K562 (cell line): ENCODE measurements around the gene ZFAND3. TPM values are rescaled to one million over a fixed set of nuclear protein-coding genes. Genes with fewer than 3 reads are reported as not detected.

ENCODE experiments used
- ATAC-seq: fragments of 200-7000 bp; cut with Tn5 transposase; 3 replicates; pipeline ENCODE4 v1.9.1; 2020; ENCODE audit warnings: moderate library complexity
- BruUV-seq: library from RNA; stranded (reverse); fragments of 400-500 nt; replicated peaks from 2 replicates; lab custom pipeline; 2021; lab: Mats Ljungman, UMichigan
- CTCF ChIA-PET: fragments of 300-600 bp; formaldehyde crosslinking; extraction: SDS; loops from one replicate; lab custom pipeline; 2021; ENCODE audit warnings: low intra/inter-chr PET ratio; lab: Yijun Ruan, JAX
- POLR2A ChIA-PET: fragments of 300-600, 350-650 bp; sonication (Branson Sonifier 250); formaldehyde crosslinking; extraction: SDS; loops from one replicate; lab custom pipeline; 2021; ENCODE audit warnings: antibody characterized with exemption, inconsistent platforms; lab: Yijun Ruan, JAX
- DNase-seq, 4 experiments: peaks; one replicate each; pipeline versions ENCODE4 v3.0.0 to v3.0.0-alpha.2; 2011 to 2018; ENCODE audit warnings: low spot score in 3 of 4, mixed read lengths in 3 of 4; ENCODE audit errors: extremely low read depth in 1 of 4
- FAIRE-seq: peaks from 2 replicates; lab custom pipeline; 2011; peaks lifted over from hg19 to GRCh38; lab: Jason Lieb, UNC
- H2AFZ ChIP-seq: 2 replicates; pipeline ENCODE4 v1.6.0; 2011; ENCODE audit warnings: low read depth, low read length, control low read depth, inconsistent platforms
- H3K27ac ChIP-seq: fragments of 200-600 bp; 3 replicates; pipeline ENCODE4 v1.8.0; 2011; ENCODE audit warnings: low read depth, mild to moderate bottlenecking, control low read depth, inconsistent platforms, low read length, moderate library complexity, mixed read lengths; ENCODE audit errors: extremely low read depth
- H3K27me3 ChIP-seq, 2 experiments: fragments of 300-600 bp in 1 of 2; 2 replicates in 1 of 2; 3 replicates in 1 of 2; pipeline versions ENCODE4 v1.6.0 to v1.8.0; 2011; ENCODE audit warnings: inconsistent platforms in 2 of 2, low read length in 2 of 2, mild to moderate bottlenecking in 1 of 2, mixed read lengths in 1 of 2, moderate library complexity in 1 of 2; ENCODE audit not compliant: control insufficient read depth in 2 of 2, insufficient read depth in 2 of 2
- H3K36me3 ChIP-seq: fragments of 300-600 bp; 3 replicates; pipeline ENCODE4 v1.8.0; 2011; ENCODE audit warnings: mild to moderate bottlenecking, low read length, inconsistent platforms; ENCODE audit not compliant: control insufficient read depth, insufficient read depth
- H3K4me1 ChIP-seq, 2 experiments: fragments of 200-600 bp in 1 of 2; replicated peaks in 1 of 2; 2 replicates in 1 of 2; 3 replicates in 1 of 2; pipeline versions ENCODE4 v1.5.1 to v1.8.0; 2011; ENCODE audit warnings: inconsistent platforms in 2 of 2, low read length in 2 of 2, mild to moderate bottlenecking in 1 of 2, mixed read lengths in 1 of 2, moderate library complexity in 1 of 2; ENCODE audit not compliant: control insufficient read depth in 2 of 2, insufficient read depth in 2 of 2
- H3K4me2 ChIP-seq: 2 replicates; pipeline ENCODE4 v1.6.1; 2011; ENCODE audit warnings: low read length, control low read depth, inconsistent platforms, mixed read lengths; ENCODE audit not compliant: insufficient read depth
- H3K4me3 ChIP-seq: fragments of 200-600 bp; sonication (generic), shearing (Covaris generic); 2 replicates; pipeline ENCODE4 v1.5.1; 2016; ENCODE audit warnings: control low read depth, inconsistent platforms
- H3K79me2 ChIP-seq: fragments of 200-600 bp; 3 replicates; pipeline ENCODE4 v1.8.0; 2011; ENCODE audit warnings: low read length, inconsistent platforms; ENCODE audit not compliant: control insufficient read depth, insufficient read depth
- H3K9ac ChIP-seq, 2 experiments: 2 replicates each; pipeline versions ENCODE4 v1.6.0 to v1.6.1; 2011; ENCODE audit warnings: low read depth in 2 of 2, low read length in 2 of 2, control low read depth in 1 of 2, inconsistent platforms in 1 of 2, mild to moderate bottlenecking in 1 of 2, mixed read lengths in 1 of 2; ENCODE audit not compliant: insufficient read depth in 1 of 2
- H3K9me1 ChIP-seq: one replicate; pipeline ENCODE4 v1.6.0; 2011; ENCODE audit warnings: inconsistent platforms, mild to moderate bottlenecking, low read length, moderate library complexity; ENCODE audit not compliant: control insufficient read depth, insufficient read depth
- H3K9me3 ChIP-seq: replicated peaks from 2 replicates; pipeline ENCODE4 v1.5.1; 2011; ENCODE audit warnings: low read depth, low read length, inconsistent platforms; ENCODE audit not compliant: control insufficient read depth, insufficient read depth
- H4K20me1 ChIP-seq: replicated peaks from 2 replicates; pipeline ENCODE4 v1.6.1; 2011; ENCODE audit warnings: low read length, inconsistent platforms, mixed read lengths; ENCODE audit not compliant: control insufficient read depth, insufficient read depth
- BCL6 ChIP-seq: fragments of 250-450 bp; sonication (Bioruptor Pico); IDR thresholded peaks from 2 replicates; pipeline ENCODE4 v1.4.0; 2020
- GABPA ChIP-seq: fragments of 200-800 bp; sonication (Bioruptor generic); conservative IDR thresholded peaks from 2 replicates; pipeline ENCODE4 v1.6.1; 2016; ENCODE audit warnings: low read depth, missing genetic modification characterization, missing compliant biosample characterization
- ZNF121 ChIP-seq: sonication (generic); formaldehyde crosslinking; conservative IDR thresholded peaks from 2 replicates; pipeline ENCODE4 v1.8.0; 2022; ENCODE audit warnings: missing genetic modification reagents
- ZNF23 ChIP-seq: fragments of 250-450 bp; sonication (Bioruptor Pico); IDR thresholded peaks from 2 replicates; pipeline ENCODE4 v1.4.0; 2020; ENCODE audit warnings: mild to moderate bottlenecking
- ZNF589 ChIP-seq: fragments of 200-800 bp; sonication (Bioruptor generic); IDR thresholded peaks from 2 replicates; pipeline ENCODE4 v1.6.1; 2016; ENCODE audit warnings: low read depth, missing genetic modification characterization, missing compliant biosample characterization
- WGBS: fragments of 100-300 bp; shearing (Covaris generic); methylation state at CpG from one replicate; pipeline ENCODE4 v1.1.6; 2016; ENCODE audit warnings: low coverage, mixed read lengths; ENCODE audit not compliant: insufficient coverage; ENCODE audit errors: missing lambda C conversion rate; 5-methylcytosine and 5-hydroxymethylcytosine counted together
- in situ Hi-C: fragments of 300-500 bp; cut with MboI; formaldehyde crosslinking; loops from 4 replicates; pipeline ENCODE4 v1.15.0; 2018; ENCODE audit warnings: inconsistent platforms, mixed read lengths
- intact Hi-C: fragments of 100-400 bp; cut with micrococcal nuclease; formaldehyde crosslinking; loops from 2 replicates; pipeline ENCODE4 v1.14.2; 2022
- polyA plus RNA-seq, 8 experiments: library from polyadenylated mRNA; depleted of rRNA in 4 of 8; stranded (reverse) in 5 of 8; unstranded in 3 of 8; fragments of >200 nt; fragmentation: Nextera tagmentation in 2 of 8; fragmentation: Illumina TruSeq in 1 of 8; extraction: Ambion mirVana in 2 of 8; extraction: Trizol in 1 of 8; gene quantifications; 2 replicates each; pipeline versions ENCODE4 v1.2.1 to v1.2.3, GENCODE V29; 2011 to 2014; ENCODE audit warnings: inconsistent platforms in 1 of 8, missing spikeins in 1 of 8
- total RNA-seq, 7 experiments: library from RNA; depleted of rRNA in 6 of 7; stranded (reverse); fragments of >200 nt in 6 of 7; fragmentation: Illumina TruSeq in 2 of 7; extraction: Trizol in 2 of 7; gene quantifications; 2 replicates each; pipeline versions ENCODE4 v1.2.1 to v1.2.3, GENCODE V29; 2011 to 2021; ENCODE audit warnings: low replicate concordance in 1 of 7
- TF ChIP-seq, protein P1 (sequence below): fragments of 250-450 bp; sonication (Bioruptor Pico); IDR thresholded peaks from 2 replicates; pipeline ENCODE4 v1.9.0; 2021; ENCODE audit warnings: mild to moderate bottlenecking, inconsistent platforms
- TF ChIP-seq, protein P2 (sequence below), 2 experiments: IDR thresholded peaks; 2 replicates each; pipeline ENCODE4 v1.6.1; 2011; ENCODE audit warnings: borderline replicate concordance in 1 of 2, control low read depth in 1 of 2, low read depth in 1 of 2, low read length in 1 of 2, mild to moderate bottlenecking in 1 of 2, mixed read lengths in 1 of 2, moderate library complexity in 1 of 2; ENCODE audit not compliant: insufficient read depth in 1 of 2, insufficient read length in 1 of 2, poor library complexity in 1 of 2, severe bottlenecking in 1 of 2; ENCODE audit errors: extremely low read depth in 1 of 2

The ZFAND3 gene
- total and polyA plus RNA-seq, 9 of the 15 experiments (the other 6 are each of a cell fraction or from before 2014, with no cell fraction given) = 0.81 to 26.6 (median 11.8) TPM

DNA sequence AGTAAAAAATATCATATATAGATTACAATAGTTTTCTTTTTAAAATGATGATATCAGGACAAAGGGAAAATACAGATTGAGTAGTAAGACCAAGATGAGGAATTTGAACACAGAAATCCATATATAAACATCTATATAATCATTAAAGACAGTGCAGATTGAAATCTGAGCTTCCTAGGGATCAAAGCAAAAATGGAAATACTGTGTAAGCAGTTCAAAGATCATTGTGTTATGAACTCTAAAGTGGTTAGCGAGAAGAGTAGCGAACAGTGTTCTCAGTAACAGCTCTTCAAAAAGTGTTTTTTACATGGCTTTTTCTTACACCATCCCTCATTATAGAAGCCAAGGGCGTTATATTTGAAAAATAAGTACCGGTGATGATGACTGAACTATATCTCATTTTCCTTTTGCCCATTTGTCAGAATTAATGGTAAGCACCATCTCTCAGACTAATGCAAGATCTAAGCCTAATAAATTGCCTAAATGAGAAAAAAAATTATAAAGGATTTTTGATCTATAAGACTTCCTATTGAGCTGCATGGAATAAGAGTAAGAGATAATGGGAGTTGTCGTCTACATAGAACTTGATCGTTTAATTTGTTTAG, 226.3 kb downstream of the ZFAND3 start:
- Histone ChIP-seq H3K4me3 (no peak overlapping the region), H2AFZ (no peak overlapping the region), H4K20me1 (no peaks in the 10 kb centered on the region), H3K9me1 (no peaks in the 10 kb centered on the region), H3K79me2 (no peaks in the 10 kb centered on the region; the same call in 2 of the 3 replicates), H3K9me3 (no peaks in the 10 kb centered on the region), H3K27ac (no peak overlapping the region), H3K4me1 (no peaks in the 10 kb centered on the region; a peak in 1 of 5 replicates), H3K4me2 (no peak overlapping the region), H3K27me3 (no peaks in the 10 kb centered on the region), H3K9ac (no peak overlapping the region), H3K36me3 (no peaks in the 10 kb centered on the region)
- ChIA-PET CTCF (no interaction called here), POLR2A (interaction anchor here (0.6 kb wide), 1 partner anchor 415 kb away, joined by 3 read pairs; no protein-coding TSS in a partner anchor)
- TF ChIP-seq, protein P1, sequence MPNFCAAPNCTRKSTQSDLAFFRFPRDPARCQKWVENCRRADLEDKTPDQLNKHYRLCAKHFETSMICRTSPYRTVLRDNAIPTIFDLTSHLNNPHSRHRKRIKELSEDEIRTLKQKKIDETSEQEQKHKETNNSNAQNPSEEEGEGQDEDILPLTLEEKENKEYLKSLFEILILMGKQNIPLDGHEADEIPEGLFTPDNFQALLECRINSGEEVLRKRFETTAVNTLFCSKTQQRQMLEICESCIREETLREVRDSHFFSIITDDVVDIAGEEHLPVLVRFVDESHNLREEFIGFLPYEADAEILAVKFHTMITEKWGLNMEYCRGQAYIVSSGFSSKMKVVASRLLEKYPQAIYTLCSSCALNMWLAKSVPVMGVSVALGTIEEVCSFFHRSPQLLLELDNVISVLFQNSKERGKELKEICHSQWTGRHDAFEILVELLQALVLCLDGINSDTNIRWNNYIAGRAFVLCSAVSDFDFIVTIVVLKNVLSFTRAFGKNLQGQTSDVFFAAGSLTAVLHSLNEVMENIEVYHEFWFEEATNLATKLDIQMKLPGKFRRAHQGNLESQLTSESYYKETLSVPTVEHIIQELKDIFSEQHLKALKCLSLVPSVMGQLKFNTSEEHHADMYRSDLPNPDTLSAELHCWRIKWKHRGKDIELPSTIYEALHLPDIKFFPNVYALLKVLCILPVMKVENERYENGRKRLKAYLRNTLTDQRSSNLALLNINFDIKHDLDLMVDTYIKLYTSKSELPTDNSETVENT (CRISPR knock-in tag) = no peak
- TF ChIP-seq ZNF23 (CRISPR knock-in tag) (no peak), GABPA (tag) (no peak), BCL6 (CRISPR knock-in tag) (no peak), ZNF121 (no peak), ZNF589 (CRISPR knock-in tag) (no peak)
- TF ChIP-seq, protein P2, sequence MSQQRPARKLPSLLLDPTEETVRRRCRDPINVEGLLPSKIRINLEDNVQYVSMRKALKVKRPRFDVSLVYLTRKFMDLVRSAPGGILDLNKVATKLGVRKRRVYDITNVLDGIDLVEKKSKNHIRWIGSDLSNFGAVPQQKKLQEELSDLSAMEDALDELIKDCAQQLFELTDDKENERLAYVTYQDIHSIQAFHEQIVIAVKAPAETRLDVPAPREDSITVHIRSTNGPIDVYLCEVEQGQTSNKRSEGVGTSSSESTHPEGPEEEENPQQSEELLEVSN (IDR thresholded peaks at IDR 0.05; ENCODE audit: borderline replicate concordance in 1 of 2, extremely low read depth in 1 of 2, insufficient read depth in 1 of 2, insufficient read length in 1 of 2, low read depth in 1 of 2, low read length in 1 of 2, poor library complexity in 1 of 2, severe bottlenecking in 1 of 2) = no peak
- ATAC-seq = no peak
- intact Hi-C loops (no loop called here), in situ Hi-C loops (no loop called here)
- no TSS peak for BruUV-seq
- WGBS = 89% methylated on average over 6 of the region's 6 CpGs
- DNase-seq = no peak
- FAIRE-seq = no peak
